H7 (cell line): ENCODE results near the gene FARP2. TPM values are rescaled to one million over a fixed set of nuclear protein-coding genes. Genes with fewer than 3 reads are reported as not detected.
"Not testable (repeated sequence)": the region's sequence is repeated elsewhere in the genome, so short reads cannot be mapped to it uniquely, and the experiment has no call there.

ENCODE experiments used
- DNase-seq: peaks from one replicate; pipeline ENCODE4 v3.0.0; 2012
- H3K27me3 ChIP-seq: 2 replicates; pipeline ENCODE4 v1.6.0; 2011; ENCODE audit warnings: mild to moderate bottlenecking, low read length; ENCODE audit not compliant: control insufficient read depth, insufficient read depth
- H3K36me3 ChIP-seq: replicated peaks from 2 replicates; pipeline ENCODE4 v1.5.1; 2011; ENCODE audit warnings: low read length; ENCODE audit not compliant: control insufficient read depth, insufficient read depth
- H3K4me3 ChIP-seq: 2 replicates; pipeline ENCODE4 v1.5.1; 2011; ENCODE audit warnings: low read depth, mild to moderate bottlenecking, control low read depth, low read length, moderate library complexity; ENCODE audit not compliant: insufficient read depth
- total RNA-seq: library from RNA; depleted of rRNA; stranded (reverse); fragments of >200 nt; shearing (Covaris generic); gene quantifications from 2 replicates; pipeline ENCODE4 v1.2.3, GENCODE V29; 2014

Gene FARP2
- total RNA-seq, 1 experiment from 2014 or later = 19.5 TPM

DNA sequence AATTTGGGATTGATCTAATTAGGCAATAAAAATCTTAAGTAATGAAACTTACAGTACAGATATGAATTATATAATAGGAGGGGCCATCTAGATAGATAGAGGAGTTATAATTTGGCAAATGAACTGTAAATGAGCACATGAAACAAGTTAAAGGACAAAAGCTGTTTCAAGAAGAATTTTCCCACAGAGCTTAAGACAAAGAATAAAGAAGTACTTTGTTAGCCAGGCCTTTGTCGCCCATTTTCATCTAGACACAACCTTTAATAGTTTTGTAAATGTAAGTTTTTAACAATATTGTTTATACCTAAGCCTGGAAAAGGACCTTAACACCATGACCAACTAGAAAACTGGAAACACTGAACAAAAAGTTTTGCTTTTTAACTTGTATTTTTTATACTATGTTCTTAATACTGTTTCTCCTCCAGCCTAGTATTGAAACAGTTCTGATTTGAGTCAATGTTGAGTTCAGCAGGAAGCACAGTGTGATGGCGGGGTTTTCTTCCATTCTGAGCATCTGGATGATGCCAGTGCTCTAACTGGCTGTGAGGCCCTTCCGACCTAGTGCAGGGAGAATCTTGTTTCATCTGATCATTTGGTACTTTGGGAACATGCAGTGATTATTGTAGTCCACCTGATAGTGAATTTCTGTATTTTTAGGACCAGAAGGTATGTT is 37.6 kb downstream of the FARP2 start:
- no peak for DNase-seq
- H3K27me3 ChIP-seq = no peaks in the 10 kb centered on the region
- H3K36me3 ChIP-seq = no peaks in the 10 kb centered on the region
- H3K4me3 ChIP-seq = no peak overlapping the region

DNA sequence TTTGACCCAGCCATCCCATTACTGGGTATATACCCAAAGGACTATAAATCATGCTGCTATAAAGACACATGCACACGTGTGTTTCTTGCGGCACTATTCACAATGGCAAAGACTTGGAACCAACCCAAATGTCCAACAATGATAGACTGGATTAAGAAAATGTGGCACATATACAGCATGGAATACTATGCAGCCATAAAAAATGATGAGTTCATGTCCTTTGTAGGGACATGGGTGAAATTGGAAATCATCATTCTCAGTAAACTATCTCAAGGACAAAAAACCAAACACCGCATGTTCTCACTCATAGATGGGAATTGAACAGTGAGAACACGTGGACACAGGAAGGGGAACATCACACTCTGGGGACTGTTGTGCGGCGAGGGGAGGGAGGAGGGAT is 40.7 kb downstream of the FARP2 start:
- H3K27me3 ChIP-seq, H3K4me3 ChIP-seq, DNase-seq, H3K36me3 ChIP-seq: not testable (repeated sequence)

DNA sequence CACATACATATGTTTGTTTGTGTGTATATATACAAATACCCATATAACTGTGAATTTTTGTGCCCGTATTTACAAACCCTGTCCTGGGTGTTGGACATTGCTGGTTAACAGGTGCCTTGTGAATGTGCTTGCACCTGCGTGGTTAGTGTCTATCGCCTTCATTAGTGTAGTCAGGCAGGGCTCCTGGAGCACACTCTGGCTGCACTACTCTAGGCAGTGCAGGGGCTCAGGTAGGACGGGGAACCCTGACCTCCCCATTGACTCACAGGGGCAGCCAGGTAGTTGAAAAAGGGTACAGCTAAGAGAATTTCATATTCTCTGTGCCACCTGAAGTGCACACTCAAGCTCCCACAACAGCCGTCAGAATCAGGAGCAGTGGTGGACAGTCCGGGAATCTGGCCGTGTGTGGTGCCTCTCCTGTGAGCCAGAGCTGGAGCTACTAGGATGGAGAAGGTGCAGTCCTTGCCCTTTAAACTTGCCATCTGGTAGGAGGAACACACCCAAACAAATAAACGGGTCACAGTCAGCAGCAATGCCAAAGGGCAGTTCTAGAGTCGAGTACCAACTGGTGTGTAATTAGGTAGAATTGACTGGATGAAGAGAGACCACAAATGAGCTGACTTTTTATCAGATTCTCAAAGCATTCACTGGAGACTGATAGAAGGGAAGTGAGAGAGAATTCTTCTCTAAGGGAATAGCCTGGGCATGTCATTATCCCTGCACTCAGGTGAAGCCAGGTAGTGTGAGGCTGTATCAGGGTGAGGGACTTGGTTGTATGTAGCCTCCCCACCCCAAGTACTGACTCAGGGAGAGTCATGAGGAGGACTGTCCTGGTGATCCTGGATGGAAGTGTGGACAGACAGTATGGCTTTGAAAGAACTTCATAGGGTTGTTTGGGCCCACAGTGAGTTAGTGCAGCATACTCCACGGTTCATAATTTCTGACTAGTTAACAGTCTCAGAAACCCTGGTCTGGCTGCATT is 44.1 kb downstream of the FARP2 start:
- no peak for DNase-seq
- H3K27me3 ChIP-seq = no peaks in the 10 kb centered on the region
- H3K4me3 ChIP-seq = no peak overlapping the region
- no peaks in the 10 kb centered on the region for H3K36me3 ChIP-seq

DNA sequence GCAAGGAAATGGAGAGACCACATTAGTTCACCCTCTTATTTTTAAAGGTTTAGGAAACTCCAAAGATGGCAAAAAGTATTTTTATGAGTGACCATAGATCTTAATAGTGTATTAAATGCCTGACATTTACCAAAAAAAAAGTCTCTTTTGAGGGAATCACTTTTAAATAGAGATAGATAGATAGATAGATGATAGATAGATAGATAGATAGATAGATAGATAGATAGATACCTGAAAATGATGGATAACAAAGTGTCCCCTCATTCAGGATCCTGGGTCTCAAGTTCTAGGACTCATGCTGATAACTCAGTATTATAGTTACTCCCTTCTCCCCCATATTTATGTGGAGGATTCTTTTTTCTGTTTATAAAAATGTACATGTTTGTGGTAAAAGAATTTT is 52.8 kb downstream of the FARP2 start:
- no peak overlapping the region for H3K4me3 ChIP-seq
- peaks cover 9% of the 10 kb centered on the region for H3K36me3 ChIP-seq
- H3K27me3 ChIP-seq = no peaks in the 10 kb centered on the region
- DNase-seq = no peak

DNA sequence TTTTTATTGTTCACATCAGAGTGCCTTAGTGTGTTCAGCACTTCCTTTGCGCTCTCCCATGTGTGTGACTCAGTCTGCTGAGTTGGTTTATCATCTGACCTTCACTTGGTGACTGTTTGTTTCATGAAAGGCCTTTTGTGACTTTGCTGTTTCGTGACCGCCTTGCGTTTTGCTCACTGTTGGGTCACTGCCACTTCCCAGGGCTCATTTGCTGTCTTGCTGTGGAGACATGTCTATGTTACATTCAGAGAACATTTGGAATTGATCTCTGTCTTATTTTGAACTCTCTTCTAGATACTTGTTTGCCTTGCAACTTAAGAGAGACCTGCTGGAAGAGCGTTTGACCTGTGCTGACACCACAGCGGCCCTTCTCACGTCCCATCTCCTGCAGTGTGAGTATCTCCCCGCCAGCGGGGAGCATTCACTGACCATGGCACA is 54.7 kb downstream of the FARP2 start:
- Histone ChIP-seq H3K27me3 (no peaks in the 10 kb centered on the region), H3K4me3 (no peak overlapping the region), H3K36me3 (peaks cover 14% of the 10 kb centered on the region)
- DNase-seq = no peak

DNA sequence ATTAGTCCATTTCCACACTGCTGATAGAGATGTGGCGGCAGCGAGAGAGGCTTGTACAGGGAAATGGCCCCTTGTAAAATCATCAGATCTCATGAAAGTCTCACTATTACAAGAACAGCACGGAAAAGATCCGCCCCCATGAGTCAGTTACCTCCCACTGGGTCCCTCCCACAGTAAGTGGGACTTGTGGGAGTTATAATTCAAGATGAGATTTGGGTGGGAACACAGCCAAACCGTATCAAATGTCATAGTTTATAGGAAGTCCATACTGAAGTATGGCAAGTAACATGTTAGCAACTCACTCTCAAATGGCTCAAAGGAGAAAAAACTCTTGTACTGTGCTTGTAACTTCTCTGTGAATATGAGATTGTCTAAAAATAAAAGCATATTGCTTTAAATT is 56.1 kb downstream of the FARP2 start:
- DNase-seq = no peak
- H3K27me3 ChIP-seq = no peaks in the 10 kb centered on the region
- H3K36me3 ChIP-seq = peaks cover 14% of the 10 kb centered on the region
- no peak overlapping the region for H3K4me3 ChIP-seq

DNA sequence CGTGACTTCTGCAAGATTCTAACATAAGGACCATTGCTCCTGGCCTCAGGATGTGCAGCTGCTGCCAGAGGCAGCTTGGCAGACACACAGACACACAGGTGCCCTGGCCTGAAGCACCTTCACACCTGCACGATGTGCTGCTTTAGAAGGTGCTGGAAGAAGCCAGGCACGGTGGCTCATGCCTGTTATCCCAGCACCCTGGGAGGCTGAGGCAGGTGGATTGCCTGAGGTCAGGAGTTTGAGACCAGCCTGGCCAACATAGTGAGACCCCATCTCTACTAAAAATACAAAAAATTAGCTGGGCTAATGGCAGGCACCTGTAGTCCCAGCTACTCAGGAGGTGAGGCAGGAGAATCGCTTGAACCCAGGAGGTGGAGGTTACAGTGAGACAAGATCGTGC is 57.4 kb downstream of the FARP2 start:
- DNase-seq, H3K4me3 ChIP-seq, H3K27me3 ChIP-seq: not testable (repeated sequence)
- H3K36me3 ChIP-seq = peaks cover 14% of the 10 kb centered on the region

DNA sequence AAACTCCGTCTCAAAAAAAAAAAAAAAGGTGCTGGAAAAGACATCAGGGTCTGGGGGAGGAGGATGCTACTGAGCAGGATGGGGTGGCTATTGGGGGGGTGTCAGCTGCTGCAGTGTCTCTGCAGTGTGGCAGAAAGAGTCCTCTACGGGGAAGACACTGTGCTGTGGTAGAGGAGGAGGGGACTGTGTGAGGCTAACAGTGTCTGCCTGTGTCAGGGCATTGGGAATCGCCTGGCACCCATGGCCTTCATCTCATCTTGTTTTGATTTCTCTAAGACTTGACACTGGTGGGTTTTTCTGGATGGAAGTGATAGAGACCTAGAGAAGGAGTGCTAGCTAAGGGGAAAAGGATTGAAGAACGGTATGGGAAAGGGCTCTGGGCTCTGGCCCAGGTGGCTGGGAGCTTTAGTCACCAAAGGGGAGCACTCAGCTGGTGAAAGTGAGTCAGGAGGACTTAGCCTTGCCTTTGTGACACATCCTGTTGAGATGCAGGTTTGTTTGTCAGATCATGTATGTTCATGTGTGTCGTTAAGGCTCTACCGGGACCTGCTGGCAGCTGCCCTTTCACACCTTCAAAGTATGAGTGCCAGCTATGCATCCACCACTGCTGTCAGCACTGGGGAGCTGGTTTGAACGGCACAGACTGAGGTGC is 58.0 kb downstream of the FARP2 start:
- no peaks in the 10 kb centered on the region for H3K27me3 ChIP-seq
- H3K4me3 ChIP-seq = no peak overlapping the region
- no peak for DNase-seq
- H3K36me3 ChIP-seq = peaks cover 14% of the 10 kb centered on the region

DNA sequence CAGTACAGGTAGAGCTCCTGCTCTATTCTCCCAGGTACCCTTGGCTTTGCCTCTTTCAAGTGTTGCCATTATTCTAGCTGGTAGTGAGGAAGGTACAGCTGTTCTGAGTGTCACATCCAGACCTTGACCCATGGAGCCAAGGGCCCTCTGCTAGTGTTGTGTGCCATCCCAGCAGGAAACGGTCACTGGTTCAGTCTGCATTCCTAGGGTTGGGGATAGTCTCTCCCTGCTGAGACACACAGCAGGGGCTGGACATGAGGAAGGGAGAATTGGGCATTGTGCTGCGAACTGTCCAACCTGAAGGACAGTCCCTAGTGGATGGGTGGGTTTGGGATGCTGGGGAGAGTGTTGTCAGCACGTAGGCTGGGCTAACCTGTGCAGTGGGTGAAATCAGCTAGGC is 59.1 kb downstream of the FARP2 start:
- Histone ChIP-seq H3K36me3 (peaks cover 14% of the 10 kb centered on the region), H3K4me3 (no peak overlapping the region), H3K27me3 (no peaks in the 10 kb centered on the region)
- no peak for DNase-seq

DNA sequence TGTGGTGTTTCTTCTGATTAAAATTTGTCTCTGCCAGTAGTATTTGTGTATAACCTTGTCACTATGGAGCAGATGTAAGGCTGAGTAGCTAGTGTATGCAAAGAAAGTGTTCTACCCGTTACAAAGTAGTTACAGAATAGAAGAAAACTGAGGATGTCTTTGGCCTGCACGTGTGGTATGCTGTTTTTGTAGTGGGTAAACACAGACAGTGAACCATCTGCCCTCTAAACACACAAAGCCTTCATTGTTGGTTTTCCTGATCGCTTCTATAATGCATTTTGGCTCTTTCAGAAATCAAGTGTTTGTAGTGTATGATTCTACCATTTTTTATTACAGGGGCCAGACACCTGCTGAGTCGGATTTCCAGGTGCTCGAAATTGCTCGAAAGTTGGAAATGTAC is 61.5 kb downstream of the FARP2 start:
- no peaks in the 10 kb centered on the region for H3K27me3 ChIP-seq
- H3K36me3 ChIP-seq = peaks cover 21% of the 10 kb centered on the region
- no peak overlapping the region for H3K4me3 ChIP-seq
- DNase-seq = no peak

DNA sequence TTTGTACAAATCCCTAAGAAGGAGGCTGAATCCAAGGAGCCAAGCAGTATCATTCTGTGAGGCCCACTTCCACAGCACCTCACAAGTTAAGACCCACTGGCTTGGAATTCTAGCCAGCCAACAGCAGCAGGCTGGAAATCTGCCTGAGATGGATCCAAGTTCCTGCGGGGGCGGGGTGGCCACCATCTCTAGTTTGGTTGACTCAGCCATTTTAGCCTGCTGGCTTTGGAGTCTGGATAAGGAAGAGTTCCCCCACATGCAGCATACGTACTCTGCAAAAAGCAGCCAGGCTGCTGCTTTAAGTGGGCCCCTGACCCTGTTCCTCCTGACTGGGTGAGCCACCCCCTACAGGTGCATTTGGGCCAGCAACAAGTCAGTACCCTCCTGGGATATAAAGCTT is 65.2 kb downstream of the FARP2 start:
- no peak for DNase-seq
- no peaks in the 10 kb centered on the region for H3K27me3 ChIP-seq
- peaks cover 11% of the 10 kb centered on the region for H3K36me3 ChIP-seq
- H3K4me3 ChIP-seq = no peak overlapping the region

DNA sequence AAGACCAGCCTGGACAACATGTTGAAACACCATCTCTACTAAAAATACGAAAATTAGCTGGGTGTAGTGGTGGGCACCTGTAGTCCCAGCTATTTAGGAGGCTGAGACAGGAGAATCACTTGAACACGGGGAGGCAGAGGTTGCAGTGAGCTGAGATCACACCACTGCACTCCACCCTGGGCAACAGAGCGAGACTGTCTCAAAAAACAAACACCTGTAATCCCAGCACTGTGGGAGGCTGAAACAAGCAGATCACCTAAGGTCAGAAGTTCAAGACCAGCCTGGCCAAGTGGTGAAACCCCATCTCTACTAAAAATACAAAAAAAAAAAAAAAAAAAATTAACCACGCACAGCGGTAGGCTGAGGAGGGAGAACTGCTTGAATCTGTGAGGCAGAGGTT is 65.9 kb downstream of the FARP2 start:
- H3K27me3 ChIP-seq, H3K4me3 ChIP-seq, DNase-seq: not testable (repeated sequence)
- H3K36me3 ChIP-seq = peaks cover 11% of the 10 kb centered on the region

DNA sequence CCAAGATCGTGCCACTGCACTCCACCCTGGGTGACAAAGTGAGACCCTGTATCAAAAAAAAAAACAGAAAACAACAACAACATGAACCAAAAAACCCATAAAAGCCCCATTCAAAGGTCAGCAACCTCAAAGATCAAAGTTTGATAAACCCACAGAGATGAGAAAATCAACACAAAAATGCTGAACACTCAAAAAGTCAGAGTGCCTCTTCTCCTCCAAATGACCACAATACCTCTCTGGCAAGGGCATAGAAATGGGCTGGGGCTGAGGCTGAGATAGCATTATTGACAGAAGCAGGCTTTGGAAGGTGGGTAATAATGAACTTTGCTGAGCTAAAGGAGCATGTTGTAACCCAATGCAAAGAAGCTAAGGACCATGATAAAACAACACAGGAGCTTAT is 66.3 kb downstream of the FARP2 start:
- peaks cover 11% of the 10 kb centered on the region for H3K36me3 ChIP-seq
- no peak for DNase-seq
- H3K27me3 ChIP-seq = no peaks in the 10 kb centered on the region
- no peak overlapping the region for H3K4me3 ChIP-seq

DNA sequence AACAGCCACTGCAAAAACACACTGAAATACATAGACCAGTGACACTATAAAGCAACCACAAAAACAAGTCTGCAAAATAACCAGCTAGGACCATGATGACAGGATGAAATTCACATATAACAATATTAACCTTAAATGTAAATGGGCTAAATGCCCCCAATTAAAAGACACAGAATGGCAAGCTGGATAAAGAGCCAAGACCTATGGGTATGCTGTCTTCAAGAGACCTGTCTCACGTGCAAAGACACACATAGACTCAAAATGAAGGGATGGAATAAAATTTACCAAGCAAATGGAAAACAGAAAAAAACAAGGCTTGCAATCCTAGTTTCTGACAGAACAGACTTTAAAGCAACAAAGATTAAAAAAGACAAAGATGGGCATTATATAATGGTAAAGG is 67.4 kb downstream of the FARP2 start:
- H3K27me3 ChIP-seq, DNase-seq, H3K4me3 ChIP-seq: not testable (repeated sequence)
- H3K36me3 ChIP-seq = peaks cover 11% of the 10 kb centered on the region

DNA sequence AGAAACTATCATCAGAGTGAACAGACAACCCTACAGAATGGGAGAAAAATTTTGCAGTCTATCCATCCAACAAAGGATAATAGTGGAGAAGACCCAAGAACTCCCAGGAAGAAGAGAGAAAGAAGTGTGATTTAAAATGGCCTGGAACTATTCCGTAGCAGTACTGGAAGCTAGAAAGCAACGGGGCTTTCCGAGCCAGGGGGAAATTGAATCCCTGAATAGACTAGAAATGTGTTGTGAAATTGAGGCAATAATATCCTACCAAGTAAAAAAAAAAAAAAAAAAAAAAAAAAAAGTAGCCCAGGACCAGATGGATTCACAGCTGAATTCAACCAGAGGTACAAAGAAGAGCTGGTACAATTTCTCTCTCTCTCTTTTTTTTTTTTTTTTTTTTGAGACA is 69.3 kb downstream of the FARP2 start:
- Histone ChIP-seq H3K36me3 (peaks cover 13% of the 10 kb centered on the region), H3K4me3 (no peak overlapping the region), H3K27me3 (no peaks in the 10 kb centered on the region)
- DNase-seq = no peak
